ENCODE results near the gene CTNND2. TPM values are rescaled to one million over a fixed set of nuclear protein-coding genes. Genes with fewer than 3 reads are reported as not detected.
"Not testable (repeated sequence)": the region's sequence is repeated elsewhere in the genome, so short reads cannot be mapped to it uniquely, and the experiment has no call there.

CTNND2 gene
- total and polyA plus RNA-seq, 8 donors: 9.2 to 62.8 (median 43.7) TPM

- DNase-seq (no peak), FAIRE-seq (no peak), ATAC-seq (no peak)
- Histone ChIP-seq H3K4me3 (no peak overlapping the region), H3K9me3 (no peaks in the 10 kb centered on the region), H3K4me1 (no peaks in the 10 kb centered on the region), H3K36me3 (peaks cover 0 to 4% (median 0%) of the 10 kb centered on the region in 3 donors), H3K27ac (no peak overlapping the region), H3K27me3 (no peaks in the 10 kb centered on the region)
- WGBS, 2 donors: 89 to 94% methylated on average over 1 of the region's 1 CpG
- no peak for TF ChIP-seq CTCF (IDR thresholded peaks at IDR 0.05)
- intact Hi-C loops (cut with DNase I): no loop called here
Observed at GRCh38 chr5:11072076-11072475, 832.2 kb downstream of the CTNND2 start.

GRCh38 chr5:11069041-11069440 is 835.2 kb downstream of the CTNND2 start:
- 78 to 82% methylated on average over 3 of the region's 3 CpGs for WGBS, 2 donors
- Histone ChIP-seq H3K27ac (no peak overlapping the region), H3K36me3 (peaks cover 0 to 4% (median 0%) of the 10 kb centered on the region in 3 donors), H3K9me3 (no peaks in the 10 kb centered on the region), H3K4me3 (no peak overlapping the region), H3K4me1 (peaks cover 11 to 16% (median 11%) of the 10 kb centered on the region in 3 donors), H3K27me3 (no peaks in the 10 kb centered on the region)
- no peak for TF ChIP-seq CTCF (IDR thresholded peaks at IDR 0.05)
- ATAC-seq: no peak
- no peak for DNase-seq
- intact Hi-C loops (cut with DNase I): no loop called here
- no peak for FAIRE-seq

- 60% methylated on average over 1 of the region's 1 CpG for WGBS, 2 donors
- H3K9me3 ChIP-seq; FAIRE-seq; H3K36me3 ChIP-seq; H3K4me3 ChIP-seq; DNase-seq; H3K27me3 ChIP-seq; ATAC-seq; intact Hi-C loops (cut with DNase I): not testable (repeated sequence)
- Histone ChIP-seq H3K27ac (peak overlapping the region; percentile 28 to 73 (median 60)), H3K4me1 (peaks cover 11 to 19% (median 12%) of the 10 kb centered on the region in 3 donors)
Observed at GRCh38 chr5:11065723-11066122, 838.5 kb downstream of the CTNND2 start.

GRCh38 chr5:11064763-11065450 is 839.3 kb downstream of the CTNND2 start:
- H3K27ac ChIP-seq: peak overlapping the region; percentile 28 to 73 (median 60)
- ATAC-seq (peak; percentile 94 to 97 (median 94)), DNase-seq (peak in 4 of 6 donors; percentile 79 to 88 (median 80)), FAIRE-seq (no peak)
- H3K27me3 ChIP-seq: no peaks in the 10 kb centered on the region
- H3K4me1 ChIP-seq: peaks cover 11 to 19% (median 12%) of the 10 kb centered on the region in 3 donors
- H3K4me3 ChIP-seq: no peak overlapping the region
- intact Hi-C loops (cut with DNase I): no loop called here
- no peak for TF ChIP-seq CTCF (IDR thresholded peaks at IDR 0.05)
- no peaks in the 10 kb centered on the region for H3K36me3 ChIP-seq
- no peaks in the 10 kb centered on the region for H3K9me3 ChIP-seq
- 18 to 19% methylated on average over 4 of the region's 4 CpGs for WGBS, 2 donors

- Histone ChIP-seq H3K9me3 (no peaks in the 10 kb centered on the region), H3K4me3 (no peak overlapping the region), H3K27ac (peak overlapping the region in 2 of 4 donors; percentile 8 to 24), H3K4me1 (peaks cover 11 to 19% (median 12%) of the 10 kb centered on the region in 3 donors), H3K27me3 (no peaks in the 10 kb centered on the region), H3K36me3 (no peaks in the 10 kb centered on the region)
- ATAC-seq: peak in 1 of 4 donors; percentile 28
- 65 to 69% methylated on average over 7 of the region's 7 CpGs for WGBS, 2 donors
- intact Hi-C loops (cut with DNase I): no loop called here
- no peak for TF ChIP-seq CTCF (IDR thresholded peaks at IDR 0.05)
- no peak for DNase-seq
- no peak for FAIRE-seq
Observed at GRCh38 chr5:11062397-11062796, 841.8 kb downstream of the CTNND2 start.
